Activated CD8-positive, alpha-beta T cell treated with anti-CD3 and anti-CD28 coated beads for 36 hours (primary cell): Measurements from ENCODE around the gene PCBD2. TPM values are rescaled to one million over a fixed set of nuclear protein-coding genes. Genes with fewer than 3 reads are reported as not detected.
"Not testable (repeated sequence)": the region's sequence is repeated elsewhere in the genome, so short reads cannot be mapped to it uniquely, and the experiment has no call there.

Experiments
- ATAC-seq: fragments of 200-7000 bp; cut with Tn5 transposase; one replicate; pipeline ENCODE4 v1.10.0; 2021; ENCODE audit warnings: mild to moderate bottlenecking, moderate library complexity
- CTCF ChIA-PET: fragments of 350-600 bp; sonication (Branson Sonifier 250); formaldehyde crosslinking; loops from one replicate; lab custom pipeline; 2021; ENCODE audit warnings: antibody characterized with exemption; lab: Charles Lee
- POLR2A ChIA-PET: fragments of 350-600 bp; sonication (Branson Sonifier 250); formaldehyde crosslinking; loops from one replicate; lab custom pipeline; 2021; ENCODE audit warnings: antibody characterized with exemption; lab: Charles Lee
- DNase-seq: peaks from one replicate; pipeline ENCODE4 v3.0.0-alpha.2; 2020
- H3K27ac Mint-ChIP-seq: one replicate; pipeline ENCODE4 v1.8.0; 2021; ENCODE audit warnings: mild to moderate bottlenecking, mixed read lengths
- H3K27me3 Mint-ChIP-seq: one replicate; pipeline ENCODE4 v1.8.0; 2021; ENCODE audit warnings: mixed read lengths
- H3K36me3 Mint-ChIP-seq: one replicate; pipeline ENCODE4 v1.8.0; 2021; ENCODE audit warnings: low read depth, mixed read lengths
- H3K4me1 Mint-ChIP-seq: one replicate; pipeline ENCODE4 v1.8.0; 2021; ENCODE audit warnings: low read depth, mixed read lengths
- H3K4me3 Mint-ChIP-seq: one replicate; pipeline ENCODE4 v1.8.0; 2021; ENCODE audit warnings: mild to moderate bottlenecking, moderate library complexity, mixed read lengths
- H3K9me3 Mint-ChIP-seq: one replicate; pipeline ENCODE4 v1.8.0; 2021; ENCODE audit warnings: mixed read lengths
- intact Hi-C: fragments of 100-400 bp; cut with micrococcal nuclease; formaldehyde crosslinking; loops from one replicate; pipeline ENCODE4 v1.10.0; 2022
- total RNA-seq, 2 experiments: library from RNA; stranded (reverse); gene quantifications; one replicate each; pipeline ENCODE4 v1.2.3, GENCODE V29; 2021
- TF ChIP-seq, protein P1 (sequence below): fragments of 200-600 bp; IDR thresholded peaks from one replicate; pipeline ENCODE4 v1.8.0; 2022; ENCODE audit warnings: antibody characterized with exemption, mild to moderate bottlenecking

Gene PCBD2
- total RNA-seq, 2 experiments from 2014 or later = 8.1 to 8.8 TPM

DNA sequence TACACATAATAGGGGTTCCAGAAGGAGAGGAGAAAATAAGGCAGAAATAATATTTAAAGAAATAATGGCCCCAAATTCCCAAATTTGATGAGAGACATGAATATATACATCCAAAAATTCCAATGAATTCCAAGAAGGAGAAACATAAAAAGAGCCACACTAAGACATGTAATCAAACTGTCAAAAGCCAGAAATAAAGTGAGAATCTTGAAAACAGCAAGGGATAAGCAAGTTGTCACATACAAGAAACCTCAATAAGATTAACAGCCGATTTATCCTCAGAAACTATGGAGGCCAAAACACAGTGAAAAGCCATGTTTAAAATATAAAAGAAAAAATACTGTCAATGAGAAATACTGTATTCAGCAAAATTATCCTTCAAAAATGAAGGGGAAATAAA, 77.3 kb downstream of the PCBD2 start:
- TF ChIP-seq, protein P1, sequence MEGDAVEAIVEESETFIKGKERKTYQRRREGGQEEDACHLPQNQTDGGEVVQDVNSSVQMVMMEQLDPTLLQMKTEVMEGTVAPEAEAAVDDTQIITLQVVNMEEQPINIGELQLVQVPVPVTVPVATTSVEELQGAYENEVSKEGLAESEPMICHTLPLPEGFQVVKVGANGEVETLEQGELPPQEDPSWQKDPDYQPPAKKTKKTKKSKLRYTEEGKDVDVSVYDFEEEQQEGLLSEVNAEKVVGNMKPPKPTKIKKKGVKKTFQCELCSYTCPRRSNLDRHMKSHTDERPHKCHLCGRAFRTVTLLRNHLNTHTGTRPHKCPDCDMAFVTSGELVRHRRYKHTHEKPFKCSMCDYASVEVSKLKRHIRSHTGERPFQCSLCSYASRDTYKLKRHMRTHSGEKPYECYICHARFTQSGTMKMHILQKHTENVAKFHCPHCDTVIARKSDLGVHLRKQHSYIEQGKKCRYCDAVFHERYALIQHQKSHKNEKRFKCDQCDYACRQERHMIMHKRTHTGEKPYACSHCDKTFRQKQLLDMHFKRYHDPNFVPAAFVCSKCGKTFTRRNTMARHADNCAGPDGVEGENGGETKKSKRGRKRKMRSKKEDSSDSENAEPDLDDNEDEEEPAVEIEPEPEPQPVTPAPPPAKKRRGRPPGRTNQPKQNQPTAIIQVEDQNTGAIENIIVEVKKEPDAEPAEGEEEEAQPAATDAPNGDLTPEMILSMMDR = no peak
- DNase-seq (no peak), ATAC-seq (no peak)
- ChIA-PET POLR2A (no interaction called here), CTCF (no interaction called here)
- Mint-ChIP-seq H3K9me3 (peaks cover 27% of the 10 kb centered on the region), H3K27me3 (peaks cover 4% of the 10 kb centered on the region), H3K4me3 (no peak overlapping the region), H3K27ac (no peak overlapping the region), H3K36me3 (peaks cover 4% of the 10 kb centered on the region), H3K4me1 (no peaks in the 10 kb centered on the region)
- intact Hi-C loops = no loop called here

DNA sequence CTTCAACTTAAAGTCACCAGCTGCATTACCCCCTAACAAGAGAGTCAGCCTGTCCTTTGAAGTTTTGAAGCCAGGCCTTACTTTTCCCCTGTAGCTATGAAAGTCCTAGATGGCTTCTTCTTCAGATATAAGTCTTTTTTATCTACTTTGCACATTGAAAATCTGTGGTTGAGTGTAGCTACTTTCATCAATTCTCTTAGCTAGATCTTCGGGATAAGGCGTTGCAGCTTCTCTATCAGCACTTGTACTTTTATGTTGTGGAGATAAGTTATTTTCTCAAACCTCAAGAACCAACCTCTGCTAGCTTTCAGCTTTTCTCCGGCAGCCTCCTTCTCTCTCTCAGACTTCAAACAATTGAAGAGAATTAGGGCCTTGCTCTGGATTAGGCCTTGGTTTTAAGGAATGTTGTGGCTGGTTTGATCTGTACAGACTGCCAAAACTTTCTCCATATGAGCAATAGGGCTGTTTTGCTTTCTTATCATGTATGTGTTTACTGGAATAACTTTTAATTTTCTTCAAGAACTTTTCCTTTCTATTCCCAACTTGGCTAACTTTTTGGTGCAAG, 84.4 kb downstream of the PCBD2 start:
- intact Hi-C loops = no loop called here
- H3K27me3 Mint-ChIP-seq = peaks cover 2% of the 10 kb centered on the region
- ATAC-seq (no peak), DNase-seq (no peak)
- TF ChIP-seq, protein P1 = no peak
- H3K4me1 Mint-ChIP-seq = no peaks in the 10 kb centered on the region
- POLR2A ChIA-PET = no interaction called here
- no peaks in the 10 kb centered on the region for H3K36me3 Mint-ChIP-seq
- no peak overlapping the region for H3K27ac Mint-ChIP-seq
- CTCF ChIA-PET = no interaction called here
- H3K4me3 Mint-ChIP-seq = no peak overlapping the region
- no peaks in the 10 kb centered on the region for H3K9me3 Mint-ChIP-seq

DNA sequence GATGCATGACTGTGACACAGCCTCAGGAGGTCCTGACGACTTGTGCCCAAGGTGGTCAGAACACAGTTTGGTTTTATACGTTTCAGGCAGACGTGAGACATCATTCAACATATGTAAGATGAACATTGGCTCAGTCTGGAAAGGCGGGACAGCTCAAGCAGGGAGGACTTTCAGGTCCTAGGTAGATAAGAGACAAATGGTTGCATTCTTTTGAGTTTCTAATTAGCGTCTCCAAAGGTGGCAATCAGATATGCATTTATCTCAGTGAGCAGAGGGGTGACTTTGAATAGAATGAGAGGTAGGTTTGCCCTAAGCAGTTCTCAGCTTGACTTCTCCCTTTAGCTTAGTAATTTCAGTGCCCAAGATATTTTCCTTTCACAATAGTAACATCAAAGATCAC, 85.3 kb downstream of the PCBD2 start:
- ATAC-seq, intact Hi-C loops, H3K36me3 Mint-ChIP-seq, CTCF ChIA-PET, DNase-seq, H3K4me3 Mint-ChIP-seq, H3K27me3 Mint-ChIP-seq, H3K9me3 Mint-ChIP-seq, POLR2A ChIA-PET, H3K4me1 Mint-ChIP-seq, H3K27ac Mint-ChIP-seq: not testable (repeated sequence)

DNA sequence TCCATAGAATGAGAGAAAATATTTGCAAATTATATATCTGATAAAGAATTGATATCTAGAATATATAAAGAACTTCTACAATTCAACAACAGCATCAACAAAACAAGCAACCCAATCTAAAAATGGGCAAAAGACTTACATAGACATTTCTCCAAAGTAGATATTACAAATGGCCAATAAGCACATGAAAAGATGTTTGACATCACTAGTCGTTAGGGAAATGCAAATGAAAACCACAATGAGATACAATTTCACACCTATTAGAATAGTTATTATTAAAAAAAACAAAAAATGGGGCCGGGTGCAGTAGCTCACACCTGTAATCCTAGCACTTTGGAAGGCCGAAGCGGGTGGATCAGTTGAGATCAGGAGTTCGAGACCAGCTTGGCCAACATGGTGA, 87.2 kb downstream of the PCBD2 start:
- ATAC-seq = no peak
- intact Hi-C loops = no loop called here
- ChIA-PET POLR2A (no interaction called here), CTCF (no interaction called here)
- Mint-ChIP-seq H3K27ac (no peak overlapping the region), H3K36me3 (no peaks in the 10 kb centered on the region), H3K9me3 (no peaks in the 10 kb centered on the region), H3K4me1 (no peaks in the 10 kb centered on the region), H3K27me3 (no peaks in the 10 kb centered on the region), H3K4me3 (no peak overlapping the region)
- TF ChIP-seq, protein P1 = no peak
- DNase-seq = no peak

DNA sequence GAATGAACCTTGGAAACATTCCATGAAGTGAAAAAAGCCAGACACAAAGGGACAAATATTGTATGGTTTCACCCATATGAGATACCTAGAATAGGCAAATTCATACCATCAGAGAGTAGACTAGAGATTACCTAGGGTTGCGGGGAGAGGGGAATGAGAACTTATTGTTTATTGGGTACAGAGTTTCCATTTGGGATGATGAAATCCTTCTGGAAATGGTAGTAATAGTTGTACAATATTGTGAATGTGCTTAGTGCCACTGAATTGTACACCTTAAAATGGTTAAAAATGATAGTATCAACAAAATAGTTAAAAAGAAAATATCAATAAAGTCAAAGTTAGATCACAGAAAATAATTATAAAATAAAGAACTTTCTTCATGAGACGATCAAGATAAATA, 88.2 kb downstream of the PCBD2 start:
- Mint-ChIP-seq H3K4me3 (no peak overlapping the region), H3K27me3 (no peaks in the 10 kb centered on the region), H3K4me1 (no peaks in the 10 kb centered on the region), H3K9me3 (no peaks in the 10 kb centered on the region), H3K36me3 (no peaks in the 10 kb centered on the region), H3K27ac (no peak overlapping the region)
- ATAC-seq = no peak
- ChIA-PET POLR2A (interaction anchor here (0.6 kb wide), 1 partner anchor 683 kb away, joined by 4 read pairs; no protein-coding TSS in a partner anchor), CTCF (no interaction called here)
- TF ChIP-seq, protein P1 = no peak
- no peak for DNase-seq
- intact Hi-C loops = no loop called here
